ENCODE results near the gene XRN2.
"Not testable (repeated sequence)": the region's sequence is repeated elsewhere in the genome, so short reads cannot be mapped to it uniquely, and the experiment has no call there.

XRN2 gene

DNA sequence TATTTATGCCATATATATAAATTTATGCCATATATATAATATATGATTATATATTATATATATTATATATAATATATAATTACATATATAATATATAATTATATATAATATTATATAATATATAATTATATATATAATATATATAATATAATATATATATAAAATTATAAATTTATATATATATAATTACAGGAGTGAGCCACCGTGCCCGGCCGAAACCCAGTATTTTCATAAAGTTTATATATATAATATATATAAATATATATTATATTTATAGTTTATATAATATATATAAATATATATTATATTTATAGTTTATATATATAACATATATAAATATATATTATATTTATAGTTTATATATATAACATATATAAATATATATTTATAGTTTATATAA lies 62.6 kb downstream of the XRN2 start:
- Histone ChIP-seq H3K79me2 (no peaks in the 10 kb centered on the region), H3K4me3 (ENCODE audit: low read depth, low read length) (no peak overlapping the region), H3K9ac (no peak overlapping the region), H3K4me2 (ENCODE audit: low read length) (no peak overlapping the region), H3K27me3 (ENCODE audit: control insufficient read depth, insufficient read depth, low read length) (no peaks in the 10 kb centered on the region), H3K4me1 (no peaks in the 10 kb centered on the region), H3K27ac (no peak overlapping the region), H3K36me3 (ENCODE audit: control insufficient read depth, insufficient read depth, low read length) (no peaks in the 10 kb centered on the region), H2AFZ (no peak overlapping the region), H3K9me3 (ENCODE audit: control insufficient read depth, low read length) (no peaks in the 10 kb centered on the region)
- TF ChIP-seq, protein P1, sequence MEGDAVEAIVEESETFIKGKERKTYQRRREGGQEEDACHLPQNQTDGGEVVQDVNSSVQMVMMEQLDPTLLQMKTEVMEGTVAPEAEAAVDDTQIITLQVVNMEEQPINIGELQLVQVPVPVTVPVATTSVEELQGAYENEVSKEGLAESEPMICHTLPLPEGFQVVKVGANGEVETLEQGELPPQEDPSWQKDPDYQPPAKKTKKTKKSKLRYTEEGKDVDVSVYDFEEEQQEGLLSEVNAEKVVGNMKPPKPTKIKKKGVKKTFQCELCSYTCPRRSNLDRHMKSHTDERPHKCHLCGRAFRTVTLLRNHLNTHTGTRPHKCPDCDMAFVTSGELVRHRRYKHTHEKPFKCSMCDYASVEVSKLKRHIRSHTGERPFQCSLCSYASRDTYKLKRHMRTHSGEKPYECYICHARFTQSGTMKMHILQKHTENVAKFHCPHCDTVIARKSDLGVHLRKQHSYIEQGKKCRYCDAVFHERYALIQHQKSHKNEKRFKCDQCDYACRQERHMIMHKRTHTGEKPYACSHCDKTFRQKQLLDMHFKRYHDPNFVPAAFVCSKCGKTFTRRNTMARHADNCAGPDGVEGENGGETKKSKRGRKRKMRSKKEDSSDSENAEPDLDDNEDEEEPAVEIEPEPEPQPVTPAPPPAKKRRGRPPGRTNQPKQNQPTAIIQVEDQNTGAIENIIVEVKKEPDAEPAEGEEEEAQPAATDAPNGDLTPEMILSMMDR (IDR thresholded peaks at IDR 0.05) = no peak

DNA sequence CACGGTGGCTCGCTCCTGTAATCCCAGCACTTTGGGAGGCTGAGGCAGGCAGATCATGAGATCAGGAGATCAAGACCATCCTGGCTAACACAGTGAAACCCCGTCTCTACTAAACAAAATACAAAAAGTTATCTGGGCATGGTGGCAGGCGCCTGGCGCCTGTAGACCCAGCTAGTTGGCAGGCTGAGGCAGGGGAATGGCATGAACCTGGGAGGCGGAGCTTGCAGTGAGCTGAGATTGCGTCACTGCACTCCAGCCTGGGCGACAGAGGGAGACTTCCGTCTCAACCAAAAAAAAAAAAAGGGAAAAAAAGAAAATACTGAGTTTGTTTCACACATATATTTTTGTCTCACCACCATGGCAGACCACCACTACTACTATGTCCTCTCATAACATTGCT lies 63.1 kb downstream of the XRN2 start:
- not testable (repeated sequence) for H3K36me3 ChIP-seq (ENCODE audit: control insufficient read depth, insufficient read depth, low read length); H3K9ac ChIP-seq; H3K4me1 ChIP-seq; H3K27me3 ChIP-seq (ENCODE audit: control insufficient read depth, insufficient read depth, low read length); H2AFZ ChIP-seq; H3K9me3 ChIP-seq (ENCODE audit: control insufficient read depth, low read length); H3K79me2 ChIP-seq; H3K4me2 ChIP-seq (ENCODE audit: low read length); H3K27ac ChIP-seq; H3K4me3 ChIP-seq (ENCODE audit: low read depth, low read length)

DNA sequence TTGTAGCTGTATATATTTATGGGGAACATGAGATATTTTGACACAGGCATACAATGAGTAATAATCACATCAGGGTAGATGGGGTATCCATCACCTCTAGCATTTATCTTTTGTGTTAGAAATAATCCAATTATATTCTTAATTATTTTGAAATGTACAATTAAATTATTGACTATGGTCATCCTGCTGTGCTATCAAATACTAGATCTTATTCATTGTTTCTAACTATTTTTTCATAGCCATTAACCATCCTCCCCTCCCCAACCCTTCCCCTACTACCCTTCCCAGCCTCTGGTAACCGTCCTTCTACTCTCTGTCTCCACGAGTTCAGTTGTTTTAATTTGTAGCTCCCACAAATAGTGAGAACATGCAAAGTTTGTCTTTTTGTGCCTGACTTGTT lies 65.7 kb downstream of the XRN2 start:
- no peaks in the 10 kb centered on the region for H3K9me3 ChIP-seq (ENCODE audit: control insufficient read depth, low read length)
- H3K4me3 ChIP-seq (ENCODE audit: low read depth, low read length) = no peak overlapping the region
- no peaks in the 10 kb centered on the region for H3K36me3 ChIP-seq (ENCODE audit: control insufficient read depth, insufficient read depth, low read length)
- H3K4me2 ChIP-seq (ENCODE audit: low read length) = no peak overlapping the region
- H2AFZ ChIP-seq = no peak overlapping the region
- H3K4me1 ChIP-seq = no peaks in the 10 kb centered on the region
- no peak overlapping the region for H3K9ac ChIP-seq
- no peaks in the 10 kb centered on the region for H3K79me2 ChIP-seq
- H3K27ac ChIP-seq = no peak overlapping the region
- TF ChIP-seq, protein P1 (IDR thresholded peaks at IDR 0.05) = no peak
- no peaks in the 10 kb centered on the region for H3K27me3 ChIP-seq (ENCODE audit: control insufficient read depth, insufficient read depth, low read length)

DNA sequence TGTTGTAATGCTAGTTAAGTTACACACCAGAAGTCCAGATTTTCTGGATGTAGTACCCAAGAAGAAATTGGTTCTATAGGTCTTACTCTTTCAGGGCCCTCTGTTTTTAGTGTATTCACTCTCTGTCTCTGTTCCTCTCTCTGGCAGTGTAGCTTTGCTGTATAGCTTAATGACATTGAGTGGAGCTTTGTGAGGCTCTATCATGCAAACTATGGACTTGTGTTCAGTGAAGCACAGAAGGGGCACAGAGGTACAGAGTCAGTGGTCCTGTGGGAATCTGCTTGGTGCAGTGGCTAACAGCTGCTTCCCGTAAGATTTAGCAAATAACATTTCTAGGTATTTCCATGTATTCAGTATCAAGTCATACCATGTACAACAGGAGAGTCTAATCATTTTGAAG lies 68.1 kb downstream of the XRN2 start:
- H3K4me1 ChIP-seq = no peaks in the 10 kb centered on the region
- no peak overlapping the region for H3K4me2 ChIP-seq (ENCODE audit: low read length)

DNA sequence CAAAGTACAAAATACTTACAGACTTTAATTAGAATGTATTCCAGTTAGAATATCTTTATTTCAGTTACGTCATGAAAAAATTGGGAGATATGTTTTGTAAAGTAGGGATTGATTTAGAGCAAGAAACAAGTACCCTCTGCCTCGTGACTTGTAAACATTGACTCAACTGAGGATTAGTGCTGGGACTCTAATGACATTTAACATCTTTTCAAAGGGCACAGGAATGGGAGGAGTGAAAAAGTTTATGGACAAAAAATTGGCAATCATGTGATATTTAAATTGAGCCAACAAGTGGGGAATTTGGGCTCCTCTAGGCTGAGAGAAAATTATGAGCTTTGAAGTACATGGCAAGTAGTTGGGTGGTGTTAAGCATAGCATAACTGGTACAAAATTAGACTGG lies 68.9 kb downstream of the XRN2 start:
- H3K27ac ChIP-seq = no peak overlapping the region
- TF ChIP-seq, protein P1 (IDR thresholded peaks at IDR 0.05) = no peak
- no peaks in the 10 kb centered on the region for H3K4me1 ChIP-seq
- no peak overlapping the region for H3K4me3 ChIP-seq (ENCODE audit: low read depth, low read length)
- no peak overlapping the region for H3K4me2 ChIP-seq (ENCODE audit: low read length)
- no peaks in the 10 kb centered on the region for H3K36me3 ChIP-seq (ENCODE audit: control insufficient read depth, insufficient read depth, low read length)
- no peaks in the 10 kb centered on the region for H3K79me2 ChIP-seq
- no peak overlapping the region for H2AFZ ChIP-seq
- no peak overlapping the region for H3K9ac ChIP-seq
- H3K27me3 ChIP-seq (ENCODE audit: control insufficient read depth, insufficient read depth, low read length) = no peaks in the 10 kb centered on the region
- no peaks in the 10 kb centered on the region for H3K9me3 ChIP-seq (ENCODE audit: control insufficient read depth, low read length)

More for the DNA sequence above, 68.1 kb downstream of the XRN2 start:
- TF ChIP-seq, protein P1 (IDR thresholded peaks at IDR 0.05) = no peak
- Histone ChIP-seq H3K9ac (no peak overlapping the region), H3K9me3 (ENCODE audit: control insufficient read depth, low read length) (no peaks in the 10 kb centered on the region), H3K36me3 (ENCODE audit: control insufficient read depth, insufficient read depth, low read length) (no peaks in the 10 kb centered on the region), H3K4me3 (ENCODE audit: low read depth, low read length) (no peak overlapping the region), H2AFZ (no peak overlapping the region), H3K27ac (no peak overlapping the region), H3K79me2 (no peaks in the 10 kb centered on the region), H3K27me3 (ENCODE audit: control insufficient read depth, insufficient read depth, low read length) (no peaks in the 10 kb centered on the region)
